HL-60/S4 treated with phorbol 12-myristate 13-acetate at 8.2 ng/mL for 4 days and 3 days (cell line): ENCODE measurements around the gene RCVRN.

ENCODE experiments used
- in situ Hi-C: fragments of 300-500 bp; cut with MboI; formaldehyde crosslinking; loops from 2 replicates; pipeline ENCODE4 v1.15.0; 2022; ENCODE audit warnings: low sequenced_read_pairs

RCVRN gene

DNA sequence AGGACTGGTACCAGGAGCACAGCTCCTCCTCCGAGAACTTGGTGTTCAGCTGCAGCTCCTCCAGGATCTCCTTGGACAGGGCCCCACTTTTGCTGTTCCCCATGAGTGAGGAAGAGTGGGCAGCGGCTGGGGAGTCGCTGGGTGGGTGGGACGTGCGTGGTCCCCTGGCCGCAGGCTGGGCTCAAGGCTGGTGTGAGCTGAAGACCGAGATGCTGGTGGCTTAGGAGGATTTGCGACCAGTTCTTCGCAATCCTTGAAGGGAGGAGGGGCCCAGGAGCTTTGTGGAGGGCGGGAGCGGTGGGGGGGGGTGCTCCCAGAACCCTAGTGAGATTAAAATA lies at the start of gene RCVRN:
TSS of gene RCVRN (minus strand) at position 194 of the 338 bp plus-strand sequence. CDS start at position 103, 91 bp downstream.
- in situ Hi-C loops, result loop anchor here (25.0 kb wide), 1 partner anchor 732 kb away; no protein-coding TSS in a partner anchor

DNA sequence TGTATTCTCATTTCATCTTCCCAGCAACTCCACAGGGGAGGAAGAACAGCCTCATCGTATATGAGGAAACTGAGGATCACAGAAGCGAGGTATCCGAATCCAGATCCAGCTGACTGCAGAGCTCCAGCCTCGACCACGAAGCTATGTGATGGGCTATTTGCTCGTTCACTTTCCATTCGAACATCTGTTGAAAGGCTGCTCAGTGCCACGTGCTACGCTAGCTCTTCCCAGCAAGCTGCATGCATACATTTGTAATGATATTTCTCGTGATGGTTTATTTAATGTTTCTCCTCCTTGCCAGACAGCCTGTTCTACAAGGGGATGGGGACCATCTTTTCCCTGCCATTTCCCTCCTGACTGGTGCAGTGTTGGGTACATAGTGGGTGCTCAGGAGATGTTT lies 48.4 kb upstream of the RCVRN start:
- in situ Hi-C loops, result no loop called here

DNA sequence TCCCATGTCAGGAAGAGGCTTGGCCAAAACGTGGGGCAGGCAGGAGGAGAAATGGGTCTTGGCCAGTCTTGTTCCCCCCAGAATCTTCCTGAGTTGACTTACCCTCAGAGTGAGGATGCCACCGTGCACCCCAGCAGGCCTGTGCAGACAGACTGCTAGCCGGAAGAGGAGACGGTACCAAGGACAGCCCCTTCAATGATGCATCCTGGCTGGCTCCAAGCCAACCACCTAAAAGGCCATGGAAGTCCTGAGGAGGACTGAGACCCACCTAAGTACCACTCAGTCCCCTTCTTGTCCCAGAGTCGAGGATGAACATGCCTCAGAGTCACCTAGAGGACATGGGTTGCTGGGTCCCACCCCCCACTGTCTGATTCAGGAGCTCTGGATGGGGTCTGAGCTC lies 46.7 kb upstream of the RCVRN start:
- in situ Hi-C loops, result no loop called here

DNA sequence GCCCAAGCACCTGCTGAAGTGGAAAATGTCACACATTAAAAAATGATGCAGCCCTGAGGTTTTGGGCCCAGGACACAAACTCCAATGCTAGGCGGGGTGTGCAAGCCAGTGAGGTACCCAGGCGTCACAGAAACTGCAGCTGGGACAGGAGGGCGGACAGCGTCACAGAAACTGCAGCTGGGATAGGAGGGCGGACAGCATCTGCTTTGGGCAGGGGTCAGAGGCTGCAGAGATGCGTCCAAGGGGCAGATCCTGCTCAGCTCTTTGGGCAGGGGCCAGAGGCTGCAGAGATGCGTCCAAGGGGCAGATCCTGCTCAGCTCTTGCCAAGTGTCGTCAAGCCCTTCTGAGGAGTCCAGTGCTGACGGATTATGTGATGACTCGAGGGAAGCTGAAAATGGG lies 43.9 kb upstream of the RCVRN start:
- in situ Hi-C loops, result no loop called here

DNA sequence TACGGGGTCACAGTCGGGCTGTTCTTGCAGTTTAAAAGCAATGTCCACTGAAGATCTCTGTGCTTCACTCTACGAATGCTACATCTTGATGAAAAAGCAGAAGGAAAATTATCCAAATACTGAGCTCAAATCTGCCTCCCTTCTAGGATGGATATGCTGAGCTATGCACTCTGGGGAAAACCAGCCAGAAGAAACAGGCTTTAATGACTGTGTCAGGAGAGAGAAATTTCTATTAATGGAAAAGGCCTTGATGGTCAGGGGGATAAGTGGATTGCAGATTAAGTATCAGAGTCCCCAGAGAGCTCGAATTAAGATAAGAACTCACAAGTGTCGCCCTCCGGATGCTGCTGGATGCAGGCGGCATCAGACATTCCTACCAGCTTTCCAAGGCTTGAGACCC lies 39.6 kb upstream of the RCVRN start:
- in situ Hi-C loops, result no loop called here

DNA sequence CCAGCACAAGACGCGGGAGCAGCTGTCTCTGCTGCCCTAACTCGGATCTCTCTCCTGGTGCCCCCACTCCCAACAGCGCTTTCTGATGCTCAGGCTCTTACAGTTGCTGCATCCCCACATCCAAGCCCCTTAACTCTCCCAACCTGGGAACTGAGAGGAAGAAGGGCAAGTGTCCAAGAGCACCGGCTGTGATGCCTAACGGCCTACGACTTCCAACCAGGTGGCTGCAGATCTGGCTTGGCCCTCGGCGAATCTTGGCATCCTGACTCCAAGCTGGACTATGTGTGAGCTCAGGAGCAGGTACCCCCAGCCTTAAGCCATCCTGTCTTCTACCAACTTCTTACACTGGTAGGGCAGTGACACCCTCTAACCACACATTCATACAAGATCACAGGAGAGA lies 38.3 kb upstream of the RCVRN start:
- in situ Hi-C loops, result no loop called here

DNA sequence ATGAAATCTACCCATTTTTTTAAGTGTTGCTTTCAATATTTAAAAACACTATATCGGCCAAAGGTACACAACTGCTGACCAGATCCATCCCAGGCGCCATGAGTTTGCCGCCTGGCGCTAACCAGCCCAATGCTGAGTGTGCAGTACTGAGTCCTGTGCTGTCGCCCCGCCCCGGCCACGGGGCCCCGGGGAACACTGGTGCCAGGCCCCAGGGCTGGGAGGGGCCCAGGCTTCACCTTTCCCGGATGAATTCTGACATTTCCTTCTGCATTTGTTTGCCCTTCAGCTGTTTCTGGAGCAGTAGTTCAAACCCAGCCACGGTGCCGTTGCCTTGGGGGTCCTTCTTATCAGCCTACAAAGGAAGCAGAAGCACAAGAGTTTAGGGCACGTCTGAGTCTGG lies 37.8 kb upstream of the RCVRN start:
- in situ Hi-C loops, result no loop called here

DNA sequence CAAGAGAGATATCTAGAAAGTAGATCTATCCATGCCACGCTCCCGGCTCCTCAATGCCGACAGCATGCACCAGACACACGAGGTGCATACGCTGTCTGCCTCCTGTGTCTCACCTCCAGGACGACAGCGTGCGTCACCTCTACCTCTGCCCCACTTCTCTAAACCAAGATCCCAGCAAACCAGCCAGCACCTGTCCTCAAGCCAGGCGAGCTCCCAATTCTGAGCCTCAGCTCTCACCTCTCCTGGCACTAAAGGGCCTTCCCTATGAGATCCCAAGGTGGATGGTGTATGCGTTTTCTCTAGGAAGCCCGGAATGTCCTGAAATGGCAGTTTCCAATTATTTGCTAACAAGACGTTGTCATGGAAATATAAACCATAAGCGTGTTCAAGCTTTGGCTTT lies 36.2 kb upstream of the RCVRN start:
- in situ Hi-C loops, result no loop called here

DNA sequence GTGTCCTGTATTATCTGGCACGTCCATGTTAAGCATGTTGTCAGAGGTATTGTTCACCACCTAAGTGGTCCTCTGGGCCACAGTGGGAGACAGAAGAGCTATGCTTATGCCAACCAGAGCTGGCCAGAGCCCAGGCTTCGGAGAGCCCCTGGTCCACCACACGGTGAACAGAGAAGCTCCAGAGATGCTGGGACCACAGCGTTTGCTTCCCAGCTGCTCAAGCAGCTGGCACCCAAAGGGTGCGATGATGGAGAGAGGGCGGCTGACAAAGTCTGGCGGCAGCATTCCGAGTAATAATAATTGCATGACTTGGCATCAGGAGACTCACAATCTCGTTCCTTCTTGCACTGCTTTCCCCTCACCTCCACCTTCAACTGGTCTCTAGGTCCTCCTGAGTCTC lies 35.8 kb upstream of the RCVRN start:
- in situ Hi-C loops, result no loop called here

DNA sequence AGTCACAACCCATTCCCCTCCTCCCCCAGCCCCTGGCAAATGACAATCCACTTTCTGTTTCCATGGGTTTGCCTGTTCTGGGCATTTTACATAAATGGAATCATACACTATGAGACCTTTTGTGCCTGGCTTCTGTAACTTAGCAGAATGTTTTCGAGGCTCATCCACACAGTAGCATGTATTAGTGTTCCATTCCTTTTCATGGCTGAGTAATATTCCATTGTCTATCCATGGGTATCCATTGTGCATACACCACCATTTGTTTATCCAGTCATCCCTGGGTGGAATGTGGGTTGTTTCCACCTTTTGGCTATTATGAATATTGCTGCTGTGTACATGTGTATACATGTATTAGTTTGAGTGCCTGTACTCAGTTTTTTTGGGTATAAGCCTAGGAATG lies 33.7 kb upstream of the RCVRN start:
- in situ Hi-C loops, result no loop called here

DNA sequence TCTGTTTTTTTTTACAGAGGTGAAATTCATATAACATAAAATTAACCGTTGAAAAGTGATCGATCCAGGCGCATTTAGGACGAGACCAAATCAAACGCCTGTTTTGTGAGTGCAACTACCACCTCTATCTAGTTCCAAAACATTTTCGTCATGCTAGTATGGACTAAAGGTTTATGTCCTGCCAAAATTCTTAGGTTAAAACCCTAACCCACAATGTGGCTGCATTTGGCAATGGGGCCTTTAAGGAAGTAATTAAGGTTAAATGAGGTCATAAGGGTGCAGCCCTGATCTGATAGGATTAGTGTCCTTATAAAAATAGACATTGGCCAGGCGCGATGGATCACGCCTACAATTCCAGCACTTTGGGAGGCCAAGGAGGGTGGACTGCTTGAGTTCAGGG lies 32.8 kb upstream of the RCVRN start:
- in situ Hi-C loops, result no loop called here

DNA sequence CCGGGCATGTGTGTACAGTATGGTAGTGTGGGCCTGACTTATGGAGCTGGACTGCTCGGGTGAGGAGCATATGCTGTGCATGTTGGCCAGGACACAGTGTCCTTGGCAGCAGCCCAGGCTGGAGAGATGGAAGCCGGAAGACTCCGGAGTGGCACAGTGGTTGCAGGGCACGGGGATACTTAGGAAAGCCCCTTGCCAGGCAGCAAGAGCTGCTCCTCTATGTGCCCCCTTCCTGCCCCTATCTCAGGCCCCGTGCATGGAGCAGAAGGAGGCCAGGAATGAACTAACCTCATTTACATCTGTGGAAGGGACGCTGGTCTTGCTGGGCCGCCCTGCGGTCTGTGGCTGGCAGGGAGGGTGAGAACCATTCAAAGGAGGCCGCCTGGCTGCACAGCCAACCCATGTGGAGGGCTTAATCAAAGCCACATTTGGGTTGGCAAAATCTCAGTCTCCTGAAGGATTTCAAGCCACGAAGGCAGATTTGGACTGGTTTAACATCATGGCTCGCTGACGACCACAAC lies 32.2 kb upstream of the RCVRN start:
- in situ Hi-C loops, result no loop called here

DNA sequence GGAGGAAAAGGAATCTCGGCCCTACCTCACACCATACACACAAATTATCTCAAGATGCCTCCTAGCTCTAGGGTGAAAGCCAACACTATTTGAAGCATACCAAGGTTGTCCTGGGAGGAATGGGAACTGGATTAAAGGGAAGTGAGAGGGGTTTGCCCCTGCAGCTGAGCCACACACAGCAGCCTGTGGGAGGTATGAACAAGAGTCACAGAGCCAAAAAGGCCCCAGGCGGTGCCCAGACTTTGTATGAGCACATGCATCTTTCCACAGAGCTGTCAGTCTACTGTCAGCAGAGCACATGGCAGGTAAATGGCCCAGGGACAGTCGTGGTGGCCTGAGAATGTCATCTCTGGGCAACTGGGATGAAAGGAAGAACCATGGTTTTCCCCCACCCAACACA lies 31.0 kb upstream of the RCVRN start:
- in situ Hi-C loops, result no loop called here

DNA sequence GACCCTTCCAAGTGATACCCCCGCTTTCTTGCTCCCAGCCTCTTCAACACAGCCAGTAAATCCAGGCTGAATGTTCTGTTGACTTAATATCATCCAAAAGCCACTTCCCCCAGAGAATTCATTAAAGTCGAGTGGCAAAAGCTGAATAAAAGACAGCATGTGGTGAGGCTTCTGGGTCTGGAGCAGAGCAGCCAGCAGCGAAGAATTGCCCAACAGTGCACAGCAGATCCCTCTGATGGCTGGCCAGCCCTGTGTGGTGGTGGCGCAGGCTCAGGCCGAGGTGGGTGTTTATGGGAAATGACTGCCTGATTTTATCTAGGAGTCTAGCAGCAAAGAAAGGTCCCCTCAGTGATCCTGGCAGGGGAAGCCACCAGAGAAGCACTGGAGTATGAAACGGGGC lies 30.3 kb upstream of the RCVRN start:
- in situ Hi-C loops, result no loop called here

DNA sequence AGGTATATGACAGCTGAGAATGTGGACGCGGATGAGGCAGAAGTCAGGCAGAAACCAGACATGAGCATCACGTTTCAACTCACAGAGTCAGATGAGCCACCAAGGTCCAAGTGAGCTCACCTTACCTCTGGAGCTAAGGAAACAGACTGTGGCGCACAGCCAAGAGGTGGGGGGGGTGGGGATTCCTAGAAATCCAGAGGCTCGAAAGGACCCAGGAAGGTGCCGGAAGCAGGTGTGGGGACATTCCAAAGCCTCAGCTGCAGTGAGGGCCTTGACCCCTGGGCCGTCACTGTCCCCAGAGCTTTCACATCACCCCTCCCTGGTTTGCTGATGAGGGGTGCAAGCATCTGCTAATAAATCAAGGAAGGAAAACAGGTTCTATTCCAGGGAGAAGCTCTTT lies 29.3 kb upstream of the RCVRN start:
- in situ Hi-C loops, result no loop called here

DNA sequence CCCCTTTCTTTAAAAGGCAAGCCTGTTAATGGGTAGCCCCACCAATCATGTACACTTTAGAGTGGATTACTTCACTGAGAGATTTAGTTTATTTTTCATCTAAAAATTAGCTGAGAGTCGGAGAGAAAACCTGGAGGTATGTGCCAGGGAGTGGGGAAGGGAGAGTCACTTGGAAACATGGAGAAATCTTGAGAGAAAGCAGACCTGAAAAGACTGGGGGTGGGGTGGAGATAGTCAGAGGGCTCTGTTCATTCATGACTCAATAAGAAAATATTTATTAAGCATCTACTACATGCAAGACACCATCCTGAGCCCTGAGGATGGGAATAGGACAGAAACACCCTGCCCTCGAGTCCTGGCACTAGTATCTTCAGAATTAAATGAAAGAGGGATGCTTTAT lies 27.4 kb upstream of the RCVRN start:
- in situ Hi-C loops, result no loop called here

DNA sequence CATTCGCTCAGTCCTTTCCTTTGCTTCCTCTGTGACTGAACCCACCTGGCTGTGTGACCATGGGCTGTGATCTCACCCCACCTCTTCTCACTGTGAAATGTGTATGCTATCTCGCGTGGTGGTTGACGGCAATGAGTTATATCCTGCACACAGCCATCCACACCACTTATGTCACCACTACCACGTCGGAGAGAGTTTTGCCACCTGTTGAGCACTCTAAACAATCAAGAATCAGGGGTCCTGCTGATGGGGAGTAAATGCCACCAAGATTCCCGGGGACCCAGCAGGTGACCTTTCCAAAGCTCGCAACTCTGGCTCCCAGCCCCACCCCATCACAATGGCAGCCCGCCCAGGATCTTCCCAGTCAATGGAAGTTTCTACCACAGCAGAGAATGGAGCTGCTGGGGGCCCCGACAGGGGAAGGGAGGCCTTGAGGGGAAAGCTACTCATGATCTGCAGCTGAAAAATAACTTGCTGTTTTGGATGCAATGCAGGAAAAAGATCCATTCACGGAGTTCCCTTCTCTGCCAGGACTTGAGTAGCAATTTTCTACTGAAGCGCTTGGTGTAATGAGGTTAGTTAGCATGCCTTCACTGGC lies 26.2 kb upstream of the RCVRN start:
- in situ Hi-C loops, result no loop called here

DNA sequence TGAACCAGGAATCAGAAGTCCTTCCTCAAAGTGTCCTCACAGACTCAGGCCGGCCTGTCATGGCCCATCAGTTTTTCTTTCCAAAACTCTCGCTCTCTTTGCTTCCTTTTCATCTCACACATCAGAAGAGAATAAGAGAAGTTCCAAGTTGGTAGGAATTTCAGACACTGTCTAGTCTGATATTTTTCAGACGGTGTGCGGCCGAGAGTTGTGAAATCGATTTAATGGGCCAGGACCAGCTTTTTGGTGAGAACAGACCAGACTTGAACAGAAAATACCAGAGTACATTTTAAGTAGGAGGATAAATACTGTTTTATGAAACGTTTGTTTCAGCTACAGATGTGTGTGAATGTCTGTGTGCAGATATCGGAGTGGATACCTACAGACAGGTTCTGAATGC lies 24.8 kb upstream of the RCVRN start:
- in situ Hi-C loops, result no loop called here

DNA sequence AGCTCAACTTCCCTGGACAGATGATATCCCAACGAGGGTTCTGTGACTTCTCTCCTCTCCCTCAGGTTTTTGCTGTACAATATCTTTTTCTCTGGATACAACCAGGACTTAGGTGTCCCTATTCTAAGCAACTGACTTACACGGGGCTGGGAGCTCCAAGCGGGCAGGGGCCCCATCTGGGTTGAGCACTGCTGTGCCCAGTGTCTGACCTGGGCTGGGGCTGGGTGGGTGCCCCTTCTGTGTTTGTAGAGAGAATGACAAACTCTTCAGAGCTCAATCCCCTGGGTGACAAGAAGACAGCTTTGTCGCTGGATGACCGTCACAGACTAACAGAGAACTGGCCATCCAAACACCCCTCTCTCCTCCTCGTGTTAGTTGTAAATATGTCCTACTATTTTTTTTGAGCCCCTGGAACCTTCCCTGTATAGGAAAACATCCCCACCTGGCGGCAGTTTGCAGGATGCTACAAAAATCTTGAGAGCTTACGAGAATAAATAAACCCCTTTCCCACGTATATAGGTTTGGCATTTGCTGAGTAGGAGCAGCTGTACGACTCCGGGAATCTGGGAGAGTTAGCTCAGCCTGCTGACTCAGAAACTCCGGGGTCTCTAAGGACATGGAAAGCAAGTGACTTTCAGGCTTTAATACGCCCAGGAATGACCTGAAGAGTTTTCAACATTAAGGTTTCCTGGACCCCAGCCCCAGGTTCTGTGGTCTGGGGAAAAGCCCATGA lies 23.7 kb upstream of the RCVRN start:
- in situ Hi-C loops, result no loop called here

DNA sequence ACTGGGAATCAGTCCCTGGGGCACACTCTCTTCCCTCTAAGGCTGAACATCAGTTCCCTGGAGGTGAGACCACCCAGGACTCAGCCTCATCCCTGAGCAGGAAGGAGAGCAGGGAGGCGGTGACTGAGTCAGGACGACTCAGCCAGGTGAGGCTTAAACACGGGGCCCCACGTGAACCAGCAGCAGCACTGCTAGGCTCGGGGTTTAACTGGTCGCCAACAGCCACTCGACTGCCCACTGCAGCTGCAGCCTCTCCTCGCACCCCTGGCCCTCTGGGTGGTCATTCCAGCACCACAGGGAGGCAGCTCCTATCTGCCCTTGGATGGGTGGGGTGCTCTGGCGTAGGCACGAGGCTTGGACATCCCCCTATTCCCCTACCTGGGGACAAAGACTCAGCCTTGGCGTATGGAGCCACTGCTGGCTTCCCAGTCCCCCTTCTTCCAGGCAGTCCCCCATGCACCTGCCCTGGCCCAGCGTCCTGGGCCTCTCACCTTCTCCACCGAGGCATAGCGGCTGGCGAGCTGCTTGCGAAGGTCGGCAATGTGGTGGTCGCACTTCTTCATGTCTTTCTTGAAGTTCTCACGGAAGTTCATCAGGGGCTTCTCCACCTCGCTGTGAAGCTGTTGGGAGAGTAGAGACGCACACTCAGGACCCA lies 21.2 kb upstream of the RCVRN start:
- in situ Hi-C loops, result no loop called here

DNA sequence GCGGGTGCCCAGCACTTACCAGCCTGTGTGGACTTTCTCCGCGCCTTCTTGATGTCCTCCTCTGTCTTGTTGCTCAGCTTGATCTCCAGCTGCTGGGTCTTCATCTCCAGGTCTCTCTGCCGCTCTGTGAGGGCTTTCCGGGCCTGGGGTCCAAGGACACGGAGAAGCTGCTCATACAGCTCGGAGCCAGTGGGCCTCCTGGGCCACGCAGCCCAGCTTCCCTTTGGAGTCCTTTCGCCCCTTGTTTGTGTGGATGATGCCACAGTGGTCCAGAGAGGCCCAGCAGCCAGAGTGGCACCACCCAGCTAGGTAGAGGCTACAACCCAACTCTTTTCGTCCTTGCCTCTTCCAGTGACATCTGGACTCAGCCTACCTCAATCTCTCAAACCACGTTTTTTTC lies 20.4 kb upstream of the RCVRN start:
- in situ Hi-C loops, result no loop called here

DNA sequence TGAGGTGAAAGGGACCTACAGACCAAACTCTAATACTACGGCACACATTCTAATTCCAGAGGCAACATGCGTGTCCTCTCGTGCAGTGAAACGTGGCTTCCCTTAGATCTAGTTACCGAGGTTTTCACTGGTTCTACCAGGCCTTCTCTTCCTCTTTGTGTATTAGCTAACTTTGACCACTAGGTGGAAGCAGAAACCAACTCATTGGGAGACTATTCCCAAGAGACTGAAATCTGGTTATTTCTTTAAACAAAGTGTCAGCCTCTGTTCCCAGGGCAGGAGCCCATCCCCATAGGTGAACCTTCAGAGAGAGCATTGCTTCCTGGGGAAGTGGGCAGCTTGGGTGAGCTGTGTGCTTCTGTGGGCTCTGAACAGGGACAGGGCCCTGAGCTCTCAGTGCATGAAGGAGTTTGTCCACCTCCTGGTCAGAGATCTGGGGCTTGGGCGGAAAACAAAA lies 19.7 kb upstream of the RCVRN start:
- in situ Hi-C loops, result loop anchor here (25.0 kb wide), 1 partner anchor 713 kb away; no protein-coding TSS in a partner anchor
